HG03575 (cell line): ENCODE results near the gene CCNL2.
"Not testable (repeated sequence)": the region's sequence is repeated elsewhere in the genome, so short reads cannot be mapped to it uniquely, and the experiment has no call there.

ENCODE experiments used
- ATAC-seq: cut with Tn5 transposase; IDR thresholded peaks from one replicate; pipeline ENCODE4 v1.9.1; 2021; ENCODE audit not compliant: unreplicated experiment, insufficient number of reproducible peaks, low FRiP score; ENCODE audit errors: extremely low read depth

CCNL2 gene

DNA sequence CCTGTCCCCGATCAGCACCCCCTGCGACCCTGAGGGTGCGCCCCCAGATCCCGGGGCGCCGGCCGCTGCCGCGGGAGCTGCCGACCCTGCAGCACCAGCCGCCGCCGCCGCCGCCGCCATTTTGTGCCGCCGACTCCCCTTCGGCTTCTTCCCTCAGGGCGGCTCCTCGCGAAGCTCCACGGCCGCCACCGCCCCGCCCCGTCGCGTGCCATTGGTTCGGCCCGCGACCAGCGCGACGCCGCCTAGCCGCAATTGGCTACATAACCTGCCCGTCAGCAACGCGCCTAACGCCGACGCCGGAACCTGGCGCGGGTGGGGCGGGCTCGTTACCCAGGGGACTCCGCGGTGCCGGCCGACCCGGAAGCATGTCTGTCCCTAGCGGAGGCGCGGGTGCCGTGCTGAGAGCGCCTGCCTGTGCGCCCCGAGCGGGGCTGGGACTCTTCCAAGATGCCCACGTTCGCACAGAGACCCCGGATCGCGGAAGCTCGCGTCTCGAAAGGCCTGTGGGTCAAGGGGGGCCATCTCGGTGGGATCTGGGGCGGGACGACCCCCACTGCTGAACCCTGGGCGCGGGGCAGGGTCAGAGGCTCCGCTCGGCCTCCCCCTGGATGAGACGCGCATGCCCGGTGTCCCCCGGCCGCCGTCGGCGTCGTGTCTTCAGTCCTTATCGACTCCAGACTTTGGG lies at the start of gene CCNL2:
CCNL2 (minus strand) TSS at position 149 of the 685 bp plus-strand sequence; CDS start at position 120, 29 bp downstream.
- ATAC-seq = peak; percentile 31

DNA sequence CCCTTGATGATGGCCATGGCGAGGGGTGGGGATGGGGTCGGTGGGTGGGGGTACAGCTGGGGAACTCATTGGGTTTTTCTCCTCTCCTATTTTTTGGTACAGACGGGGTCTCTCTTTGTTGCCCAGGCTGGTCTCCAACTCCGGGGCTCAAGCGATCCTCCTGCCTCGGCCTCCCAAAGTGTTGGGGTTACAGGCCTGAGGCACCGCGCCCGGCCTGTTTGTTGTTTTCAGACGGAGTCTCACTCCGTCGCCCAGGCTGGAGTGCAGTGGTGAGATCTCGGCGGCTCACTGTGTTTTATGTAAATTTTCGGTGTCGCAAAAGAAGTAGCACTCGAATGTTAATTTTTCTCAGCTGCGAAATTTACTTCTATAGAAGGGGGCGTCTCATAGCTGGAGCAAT lies 47.5 kb upstream of the CCNL2 start:
- not testable (repeated sequence) for ATAC-seq

DNA sequence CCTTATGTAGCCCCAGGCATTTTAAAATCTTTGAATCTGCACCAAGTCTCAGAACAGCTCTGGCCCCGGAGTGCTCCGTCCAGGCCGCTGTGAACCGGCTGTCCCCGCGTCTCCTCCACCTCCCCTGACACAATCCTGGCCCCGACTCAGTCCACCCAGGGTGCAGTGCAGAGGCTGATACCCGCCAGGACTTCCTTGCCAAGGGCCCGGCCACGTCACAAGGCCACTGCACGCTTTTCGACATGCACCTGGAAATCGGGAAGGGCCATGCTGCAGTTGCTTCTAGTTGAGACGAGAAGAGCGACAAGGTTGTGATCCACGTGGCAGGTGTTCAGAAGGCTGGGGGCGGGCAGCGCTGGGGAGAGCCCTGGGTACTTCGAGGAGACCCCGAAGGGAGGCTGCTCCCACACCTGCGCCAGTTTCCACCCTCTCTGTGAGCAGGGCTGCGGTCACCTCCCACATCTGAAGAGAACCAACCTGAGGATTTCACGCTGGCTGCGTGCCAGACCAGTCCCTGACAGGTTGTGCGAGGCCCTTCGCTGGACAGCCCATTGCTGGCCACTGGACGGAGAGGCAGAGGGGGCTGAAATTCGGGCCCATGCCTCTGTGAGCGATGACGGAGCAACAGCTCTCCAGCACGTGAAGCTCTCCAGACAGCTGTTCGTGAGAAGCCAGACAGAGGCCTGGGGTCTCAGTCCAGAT lies 43.1 kb upstream of the CCNL2 start:
- no peak for ATAC-seq

DNA sequence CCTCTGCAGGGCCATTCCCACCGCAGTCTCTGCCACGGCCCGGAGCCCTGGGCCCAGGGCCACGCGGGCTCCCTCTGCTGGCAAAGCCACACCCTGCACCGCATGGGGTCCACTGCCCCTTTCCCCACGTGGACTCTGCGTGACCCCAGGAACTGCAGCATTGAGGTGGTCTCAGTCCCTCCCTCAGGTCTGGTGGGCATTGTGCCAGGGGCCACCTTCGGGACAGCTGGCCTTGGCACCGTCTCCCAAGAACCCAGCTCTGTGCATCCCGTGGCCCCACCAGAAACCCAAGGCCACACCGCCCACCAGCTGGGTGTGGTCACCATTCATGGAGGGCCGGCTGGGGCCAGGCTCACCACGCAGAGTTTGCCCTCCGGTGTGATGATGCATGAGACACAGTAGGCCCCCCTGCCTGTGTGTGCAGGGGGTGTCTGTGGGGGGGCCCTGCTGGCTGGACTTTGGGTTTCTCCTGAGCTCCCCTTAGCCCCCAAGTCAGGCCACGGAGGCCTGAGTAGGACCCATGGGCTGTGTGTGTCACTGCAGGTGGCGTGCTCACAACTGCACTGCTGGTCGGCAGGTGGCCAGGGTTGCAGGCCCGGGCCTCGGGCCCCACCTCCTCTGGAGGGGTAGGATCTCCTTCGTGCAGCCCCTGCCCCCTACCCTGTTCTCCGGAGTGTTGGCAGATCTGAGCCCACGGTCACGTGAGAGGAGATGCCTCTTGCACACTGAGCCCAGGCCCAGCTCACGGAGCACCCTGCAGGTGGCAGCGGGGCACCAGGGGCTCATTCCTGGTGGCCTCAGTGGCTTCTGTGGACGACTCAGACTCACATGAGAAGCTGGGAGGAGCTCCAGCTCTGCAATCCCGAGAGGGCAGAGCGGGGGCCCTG lies 42.1 kb upstream of the CCNL2 start:
- ATAC-seq = no peak

DNA sequence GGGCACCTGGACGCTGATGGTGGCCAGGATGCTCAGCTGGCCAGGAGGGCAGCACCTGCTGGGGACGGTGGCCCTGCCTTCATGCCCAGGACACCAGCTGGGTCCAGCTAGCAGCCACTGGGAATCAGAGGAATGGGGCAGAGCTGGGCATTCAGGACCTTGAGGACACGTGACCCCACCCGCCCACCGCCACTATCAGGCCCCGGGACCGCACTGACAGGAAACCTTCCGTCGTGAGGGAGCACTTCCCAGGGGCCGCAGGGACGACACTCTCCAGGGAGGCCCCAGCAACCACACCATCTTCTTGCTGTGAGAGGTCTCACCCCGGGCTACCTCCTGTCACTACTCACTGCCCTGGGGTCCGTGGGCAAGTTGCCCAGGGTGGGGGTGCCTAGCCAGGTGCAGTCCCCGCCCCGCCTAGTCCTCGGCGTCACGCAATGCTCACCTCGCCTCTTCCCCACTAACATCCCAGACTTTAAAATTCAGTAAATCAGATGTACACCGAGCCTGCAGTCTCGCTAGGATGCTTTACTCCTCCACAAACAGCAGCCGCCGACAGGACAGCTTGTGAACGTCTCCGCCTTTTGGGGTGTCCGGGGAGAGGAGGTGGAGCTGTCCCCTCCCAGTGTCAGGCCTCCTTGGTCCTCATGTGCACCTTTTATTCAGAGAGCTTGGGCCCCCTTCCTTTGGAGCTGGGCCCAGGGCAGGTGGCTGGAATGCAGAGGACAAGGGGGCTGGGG lies 41.3 kb upstream of the CCNL2 start:
- ATAC-seq = no peak

DNA sequence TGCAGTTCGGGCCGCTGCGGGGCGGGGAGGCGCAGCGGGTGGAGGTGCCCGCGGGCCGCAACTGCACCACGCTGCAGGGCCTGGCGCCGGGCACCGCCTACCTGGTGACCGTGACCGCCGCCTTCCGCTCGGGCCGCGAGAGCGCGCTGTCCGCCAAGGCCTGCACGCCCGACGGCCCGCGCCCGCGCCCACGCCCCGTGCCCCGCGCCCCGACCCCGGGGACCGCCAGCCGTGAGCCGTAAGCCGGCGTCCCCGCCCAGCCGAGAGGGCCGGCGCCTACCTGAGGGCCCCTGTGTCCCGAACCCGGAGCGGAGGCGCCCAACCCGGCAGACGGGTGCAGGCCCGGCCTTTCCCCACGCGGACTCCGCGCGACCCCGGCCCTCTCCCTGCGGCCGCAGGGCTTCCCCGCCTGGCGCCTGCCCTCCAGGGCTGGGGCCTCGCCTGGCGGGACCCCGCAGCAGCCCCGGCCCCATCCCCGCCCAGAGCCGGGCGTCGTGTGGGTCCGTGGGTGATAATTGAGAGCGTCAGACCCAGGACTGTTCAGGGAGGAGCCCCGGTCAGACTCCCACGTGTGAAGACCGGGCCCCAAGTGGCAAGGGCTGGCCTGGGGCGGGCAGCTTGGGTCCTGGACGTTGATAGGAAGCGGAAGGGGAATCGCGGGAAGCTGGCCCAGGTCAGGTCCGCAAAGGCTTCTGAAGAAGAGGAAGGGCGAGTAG lies 40.6 kb upstream of the CCNL2 start:
- ATAC-seq = no peak

DNA sequence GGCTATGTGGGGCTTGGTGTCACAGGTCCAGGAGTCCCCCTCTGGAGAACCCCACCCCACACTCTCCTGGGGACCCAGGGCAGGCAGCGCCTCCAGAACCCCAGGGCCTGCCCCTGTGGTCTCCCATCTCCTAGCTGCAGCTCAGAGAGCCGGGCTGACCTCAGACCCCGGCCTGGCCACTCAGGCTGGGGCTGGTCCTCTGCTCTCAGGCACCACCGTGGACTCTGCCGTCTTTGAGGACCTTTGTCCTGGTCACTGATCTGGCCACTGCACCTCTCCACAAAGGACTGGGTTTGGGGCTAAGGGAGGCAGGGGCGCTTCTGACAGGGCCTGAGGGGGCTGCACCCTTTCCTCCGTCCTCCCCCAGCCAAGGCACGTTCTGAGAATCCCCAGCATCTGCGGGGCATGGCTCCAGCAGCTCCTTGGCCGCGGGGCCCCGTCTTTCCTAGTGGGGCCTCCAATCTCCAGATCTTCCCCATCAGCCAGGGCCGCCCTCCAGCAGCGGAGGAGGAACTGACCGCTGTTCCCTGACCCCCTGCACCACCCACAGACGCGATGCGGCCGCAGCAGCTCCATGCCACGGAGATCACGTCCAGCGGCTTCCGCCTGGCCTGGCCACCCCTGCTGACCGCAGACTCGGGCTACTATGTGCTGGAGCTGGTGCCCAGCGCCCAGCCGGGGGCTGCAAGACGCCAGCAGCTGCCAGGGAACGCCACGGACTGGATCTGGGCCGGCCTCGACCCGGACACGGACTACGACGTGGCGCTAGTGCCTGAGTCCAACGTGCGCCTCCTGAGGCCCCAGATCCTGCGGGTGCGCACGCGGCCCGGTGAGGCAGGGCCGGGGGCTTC lies 39.6 kb upstream of the CCNL2 start:
- no peak for ATAC-seq

DNA sequence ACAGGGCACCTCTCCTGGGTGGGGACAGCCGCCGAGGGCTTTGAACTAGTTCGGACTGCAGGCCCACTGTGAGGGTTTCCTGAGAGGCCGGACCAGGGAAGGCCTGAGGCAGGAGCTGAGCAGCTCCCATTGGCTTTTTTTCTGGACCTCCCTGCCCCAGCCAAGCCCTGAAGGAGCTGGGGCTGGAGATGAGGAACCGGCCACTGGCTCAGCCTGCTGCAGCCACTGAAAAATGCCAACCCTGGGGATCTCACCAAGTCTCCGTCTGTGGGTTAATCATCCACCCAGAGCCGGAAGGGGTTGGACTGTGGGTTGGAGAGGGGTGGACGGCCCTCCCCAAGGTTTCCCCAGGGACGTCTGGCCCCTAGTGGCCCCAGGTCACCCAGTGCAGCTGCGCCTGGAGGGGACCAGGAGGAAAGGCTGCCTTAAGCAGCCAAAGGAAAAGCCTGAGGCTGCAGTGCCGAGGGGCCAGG lies 38.8 kb upstream of the CCNL2 start:
- ATAC-seq = no peak

DNA sequence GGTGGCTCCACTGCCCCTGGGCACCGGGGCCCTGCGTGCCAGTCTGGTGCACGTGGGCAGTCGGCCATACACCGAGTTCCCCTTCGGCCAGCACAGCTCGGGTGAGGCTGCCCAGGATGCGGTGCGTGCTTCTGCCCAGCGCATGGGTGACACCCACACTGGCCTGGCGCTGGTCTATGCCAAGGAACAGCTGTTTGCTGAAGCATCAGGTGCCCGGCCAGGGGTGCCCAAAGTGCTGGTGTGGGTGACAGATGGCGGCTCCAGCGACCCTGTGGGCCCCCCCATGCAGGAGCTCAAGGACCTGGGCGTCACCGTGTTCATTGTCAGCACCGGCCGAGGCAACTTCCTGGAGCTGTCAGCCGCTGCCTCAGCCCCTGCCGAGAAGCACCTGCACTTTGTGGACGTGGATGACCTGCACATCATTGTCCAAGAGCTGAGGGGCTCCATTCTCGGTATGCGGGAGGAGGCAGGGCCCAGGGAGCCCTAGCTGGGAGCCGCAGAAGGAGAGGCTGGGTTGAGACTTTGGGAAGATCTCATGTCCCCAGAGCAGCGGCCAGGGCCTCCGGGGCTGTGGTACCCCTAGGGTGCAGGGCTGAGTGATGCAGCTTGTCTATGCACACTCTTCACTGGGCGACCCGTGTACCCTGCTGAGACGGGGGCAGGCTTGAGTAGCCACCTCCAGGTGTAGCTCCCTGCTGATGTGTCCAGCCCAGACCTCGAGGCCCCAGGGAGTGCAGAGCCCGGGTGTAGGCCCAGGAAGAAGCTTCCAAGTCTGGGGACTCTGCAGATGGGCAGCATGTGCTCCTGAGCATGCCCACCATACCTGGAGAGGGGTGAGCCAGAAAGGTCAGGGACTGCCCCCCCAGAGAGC lies 38.1 kb upstream of the CCNL2 start:
- no peak for ATAC-seq

DNA sequence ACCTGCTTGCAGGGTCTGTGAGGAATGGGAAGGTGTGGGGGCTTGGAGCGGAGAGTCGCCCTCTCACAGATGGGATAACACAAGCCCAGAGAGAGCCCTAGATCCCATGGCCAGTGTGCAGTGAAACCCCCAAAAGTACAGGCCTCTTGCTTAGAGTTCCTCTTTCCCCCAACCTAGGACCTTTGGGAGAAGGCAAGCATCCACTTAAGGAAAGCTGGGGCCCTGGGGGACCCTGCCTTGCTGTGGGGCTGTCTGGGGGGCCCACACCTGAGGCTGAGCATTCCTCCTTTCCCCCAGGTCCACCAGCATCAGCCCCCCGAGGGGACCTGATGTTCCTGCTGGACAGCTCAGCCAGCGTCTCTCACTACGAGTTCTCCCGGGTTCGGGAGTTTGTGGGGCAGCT lies 37.5 kb upstream of the CCNL2 start:
- no peak for ATAC-seq

DNA sequence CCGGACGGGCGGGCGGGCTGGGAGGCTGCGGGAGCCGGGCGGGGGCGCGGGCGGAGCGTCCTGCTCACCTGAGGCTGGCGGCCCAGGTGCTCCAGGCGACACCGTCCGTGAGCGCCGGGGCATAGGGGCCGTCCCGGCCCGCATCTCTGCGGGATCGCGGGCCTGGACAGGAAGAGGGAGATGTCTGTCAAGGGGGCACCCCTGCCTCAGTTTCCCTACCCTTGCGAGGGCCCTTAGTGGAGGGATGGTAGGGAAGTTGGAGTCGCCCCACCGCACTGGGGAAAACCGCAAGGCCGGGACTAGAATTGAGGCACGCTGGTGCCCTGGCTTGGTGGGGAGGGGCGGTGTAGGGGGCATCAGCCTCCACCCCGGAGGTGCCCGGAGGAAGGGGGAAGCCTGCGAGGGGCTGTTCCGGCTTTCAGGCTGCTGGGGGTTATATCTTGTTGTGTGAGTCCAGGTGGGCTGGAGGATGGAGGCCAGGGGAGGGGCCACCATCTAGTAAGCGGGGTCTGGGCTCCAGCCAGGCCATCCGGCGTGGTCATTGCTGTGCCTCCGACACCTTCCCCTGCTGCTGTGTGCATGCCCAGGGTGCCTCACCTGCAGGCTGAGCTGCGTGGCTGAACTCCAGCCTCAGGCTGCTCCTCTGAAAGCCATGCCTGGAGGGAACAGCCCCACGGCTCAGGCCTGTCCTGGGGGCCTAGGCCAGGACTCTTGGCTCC lies 36.9 kb upstream of the CCNL2 start:
- ATAC-seq = no peak

DNA sequence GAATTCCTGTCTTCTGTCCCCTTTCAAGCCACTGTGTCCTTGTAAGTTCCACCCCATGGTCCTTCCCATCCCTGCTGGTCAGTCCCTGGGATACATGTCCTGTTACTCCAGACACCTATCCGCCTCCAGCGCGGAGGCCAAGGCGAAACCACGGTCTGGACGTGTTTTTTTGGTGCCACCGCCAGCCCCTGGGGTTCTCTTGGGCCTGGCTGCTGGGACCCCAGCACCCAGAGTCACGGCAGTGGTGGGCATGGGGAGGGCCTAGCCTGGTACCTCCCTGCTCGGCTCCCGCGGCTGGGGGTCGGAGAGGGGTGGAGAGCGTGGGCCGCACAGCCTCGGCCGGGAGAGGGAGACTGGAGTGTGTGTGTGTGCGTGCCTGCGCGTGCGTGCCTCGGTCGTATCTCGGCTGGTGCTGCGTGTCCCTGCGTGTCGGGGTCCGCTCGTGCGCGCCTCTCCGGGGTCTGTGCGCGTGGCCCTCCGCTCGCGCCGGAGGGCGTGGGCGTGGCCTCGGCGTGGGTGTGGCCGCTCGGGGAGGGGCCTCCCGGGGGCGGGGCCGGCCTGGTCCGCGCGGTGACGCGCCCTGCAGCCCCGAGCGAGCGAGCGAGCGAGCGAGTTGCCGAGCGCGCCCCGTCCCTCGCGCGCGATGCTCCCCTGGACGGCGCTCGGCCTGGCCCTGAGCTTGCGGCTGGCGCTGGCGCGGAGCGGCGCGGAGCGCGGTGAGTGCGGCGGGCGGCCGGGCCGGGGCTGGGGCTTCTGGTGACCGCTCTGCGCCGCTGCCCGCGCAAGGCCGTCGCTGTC lies 36.2 kb upstream of the CCNL2 start, which contains the start of gene VWA1:
VWA1 (plus strand) TSS at position 585 of the 798 bp plus-strand sequence; CDS start at position 644, 59 bp downstream.
- ATAC-seq = no peak

DNA sequence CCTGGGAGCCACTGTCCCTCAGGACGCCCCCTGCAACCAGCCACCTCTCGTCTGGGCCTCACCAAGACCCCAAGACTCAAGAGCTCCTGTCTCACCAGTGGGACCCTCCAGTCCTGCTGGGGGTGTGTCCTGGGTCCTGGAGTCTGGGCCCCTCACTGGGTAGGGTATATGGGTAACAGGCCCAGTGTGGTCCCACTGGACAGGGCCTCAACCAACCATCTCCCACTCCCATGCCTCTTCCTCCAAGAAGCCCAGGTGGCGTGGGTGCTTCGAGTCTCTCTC lies 35.6 kb upstream of the CCNL2 start:
- no peak for ATAC-seq

DNA sequence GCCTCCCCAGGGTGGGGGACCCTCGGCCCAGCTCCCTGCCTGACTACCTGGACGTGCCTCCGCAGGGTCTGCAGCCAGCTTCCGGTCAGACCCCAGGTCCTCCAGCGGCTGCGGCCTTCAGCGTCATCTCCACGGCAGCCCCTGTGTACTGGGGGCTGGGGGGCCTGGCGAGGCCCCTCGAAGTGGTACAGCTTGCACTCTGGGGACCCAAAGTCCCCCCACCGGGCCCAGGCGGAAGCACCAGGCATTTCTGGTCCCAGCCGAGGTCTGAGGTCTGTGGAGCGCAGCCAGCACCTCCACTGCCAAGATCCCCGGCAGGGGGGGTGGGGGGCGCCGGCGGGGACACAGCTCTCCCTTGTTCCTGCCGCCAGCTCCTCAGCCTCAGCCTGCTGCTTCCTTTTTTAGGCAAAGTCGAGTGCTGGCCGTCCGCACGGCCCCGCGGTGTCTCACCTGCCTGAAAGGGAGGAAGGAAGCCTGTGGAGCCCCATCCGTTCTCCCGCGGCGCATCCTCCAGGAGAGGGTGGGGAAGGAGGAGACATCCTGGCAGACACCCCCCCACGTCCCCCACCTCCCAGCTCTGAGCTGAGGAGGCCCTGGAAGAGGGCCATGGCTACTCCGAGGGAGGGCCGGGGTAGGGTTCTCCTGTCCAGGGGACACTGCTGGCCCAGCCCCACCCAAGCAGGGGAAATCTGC lies 35.1 kb upstream of the CCNL2 start:
- no peak for ATAC-seq

DNA sequence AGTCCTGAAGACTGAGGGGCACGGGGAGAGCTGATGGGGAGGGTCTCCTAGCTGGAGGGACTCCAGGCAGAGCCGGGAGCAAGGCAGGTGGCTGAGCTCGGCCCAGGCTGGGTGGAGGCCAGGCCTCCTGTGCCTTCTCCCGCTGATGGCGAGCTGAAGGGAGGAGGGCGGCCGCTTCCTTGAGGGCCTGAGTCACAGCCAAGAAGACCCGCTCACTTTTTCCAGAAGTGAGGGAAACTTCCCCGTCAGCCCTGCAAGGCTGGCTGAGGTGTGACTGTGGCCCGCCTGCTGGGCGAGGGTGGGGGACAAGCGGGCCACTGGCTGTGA lies 34.6 kb upstream of the CCNL2 start:
- no peak for ATAC-seq
